ENCODE measurements around the gene TBCCD1. TPM values are rescaled to one million over a fixed set of nuclear protein-coding genes. Genes with fewer than 3 reads are reported as not detected.
"Not testable (repeated sequence)": the region's sequence is repeated elsewhere in the genome, so short reads cannot be mapped to it uniquely, and the experiment has no call there.

The TBCCD1 gene
- total RNA-seq, 1 donor from 2014 or later: 19.5 TPM

- H3K27me3 Mint-ChIP-seq (ENCODE audit: unreplicated experiment): peaks cover 3% of the 10 kb centered on the region
- DNase-seq (ENCODE audit: low spot score): no peak
- H3K27ac Mint-ChIP-seq (ENCODE audit: unreplicated experiment): peak overlapping the region; percentile 77
- TF ChIP-seq, protein P1, sequence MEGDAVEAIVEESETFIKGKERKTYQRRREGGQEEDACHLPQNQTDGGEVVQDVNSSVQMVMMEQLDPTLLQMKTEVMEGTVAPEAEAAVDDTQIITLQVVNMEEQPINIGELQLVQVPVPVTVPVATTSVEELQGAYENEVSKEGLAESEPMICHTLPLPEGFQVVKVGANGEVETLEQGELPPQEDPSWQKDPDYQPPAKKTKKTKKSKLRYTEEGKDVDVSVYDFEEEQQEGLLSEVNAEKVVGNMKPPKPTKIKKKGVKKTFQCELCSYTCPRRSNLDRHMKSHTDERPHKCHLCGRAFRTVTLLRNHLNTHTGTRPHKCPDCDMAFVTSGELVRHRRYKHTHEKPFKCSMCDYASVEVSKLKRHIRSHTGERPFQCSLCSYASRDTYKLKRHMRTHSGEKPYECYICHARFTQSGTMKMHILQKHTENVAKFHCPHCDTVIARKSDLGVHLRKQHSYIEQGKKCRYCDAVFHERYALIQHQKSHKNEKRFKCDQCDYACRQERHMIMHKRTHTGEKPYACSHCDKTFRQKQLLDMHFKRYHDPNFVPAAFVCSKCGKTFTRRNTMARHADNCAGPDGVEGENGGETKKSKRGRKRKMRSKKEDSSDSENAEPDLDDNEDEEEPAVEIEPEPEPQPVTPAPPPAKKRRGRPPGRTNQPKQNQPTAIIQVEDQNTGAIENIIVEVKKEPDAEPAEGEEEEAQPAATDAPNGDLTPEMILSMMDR (IDR thresholded peaks at IDR 0.05; ENCODE audit: unreplicated experiment): peak; percentile 43
- peaks cover 20% of the 10 kb centered on the region for H3K4me1 Mint-ChIP-seq (ENCODE audit: unreplicated experiment)
- H3K4me3 Mint-ChIP-seq (ENCODE audit: unreplicated experiment): no peak overlapping the region
- peaks cover 10% of the 10 kb centered on the region for H3K36me3 Mint-ChIP-seq (ENCODE audit: low read depth, unreplicated experiment)
- H3K9me3 Mint-ChIP-seq (ENCODE audit: unreplicated experiment): no peaks in the 10 kb centered on the region
Measured at GRCh38 chr3:186589121-186589520, 22.0 kb upstream of the TBCCD1 start.

DNA sequence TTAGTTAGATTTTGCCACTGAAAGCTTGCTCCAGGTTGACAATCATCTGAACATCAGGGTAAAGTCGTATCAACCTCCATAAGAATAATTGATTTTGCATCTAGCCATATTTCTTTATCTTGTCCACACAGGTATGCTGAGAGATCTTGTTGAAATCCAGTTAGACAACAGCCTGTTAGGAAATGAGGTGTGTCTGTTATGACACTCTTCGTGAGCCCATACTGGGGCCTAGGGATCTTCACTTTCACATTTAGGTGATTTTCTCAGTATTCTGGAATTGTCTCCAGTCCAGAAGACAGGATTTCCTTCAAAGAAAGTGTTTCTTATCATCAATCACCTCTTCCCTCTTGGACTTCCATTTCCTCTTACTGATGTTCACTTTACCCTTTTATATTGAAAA is 21.5 kb upstream of the TBCCD1 start:
- Mint-ChIP-seq H3K4me1 (ENCODE audit: unreplicated experiment) (peaks cover 24% of the 10 kb centered on the region), H3K36me3 (ENCODE audit: low read depth, unreplicated experiment) (peaks cover 11% of the 10 kb centered on the region), H3K27me3 (ENCODE audit: unreplicated experiment) (peaks cover 3% of the 10 kb centered on the region), H3K9me3 (ENCODE audit: unreplicated experiment) (no peaks in the 10 kb centered on the region), H3K4me3 (ENCODE audit: unreplicated experiment) (no peak overlapping the region), H3K27ac (ENCODE audit: unreplicated experiment) (peak overlapping the region; percentile 77)
- no peak for DNase-seq (ENCODE audit: low spot score)
- TF ChIP-seq, protein P1 (IDR thresholded peaks at IDR 0.05; ENCODE audit: unreplicated experiment): no peak

- Mint-ChIP-seq H3K27me3 (ENCODE audit: unreplicated experiment) (peaks cover 3% of the 10 kb centered on the region), H3K4me1 (ENCODE audit: unreplicated experiment) (peaks cover 30% of the 10 kb centered on the region), H3K4me3 (ENCODE audit: unreplicated experiment) (no peak overlapping the region), H3K36me3 (ENCODE audit: low read depth, unreplicated experiment) (peaks cover 11% of the 10 kb centered on the region), H3K9me3 (ENCODE audit: unreplicated experiment) (no peaks in the 10 kb centered on the region), H3K27ac (ENCODE audit: unreplicated experiment) (no peak overlapping the region)
- no peak for DNase-seq (ENCODE audit: low spot score)
- TF ChIP-seq, protein P1 (IDR thresholded peaks at IDR 0.05; ENCODE audit: unreplicated experiment): no peak
Measured at GRCh38 chr3:186587183-186587582, 20.0 kb upstream of the TBCCD1 start.

DNA sequence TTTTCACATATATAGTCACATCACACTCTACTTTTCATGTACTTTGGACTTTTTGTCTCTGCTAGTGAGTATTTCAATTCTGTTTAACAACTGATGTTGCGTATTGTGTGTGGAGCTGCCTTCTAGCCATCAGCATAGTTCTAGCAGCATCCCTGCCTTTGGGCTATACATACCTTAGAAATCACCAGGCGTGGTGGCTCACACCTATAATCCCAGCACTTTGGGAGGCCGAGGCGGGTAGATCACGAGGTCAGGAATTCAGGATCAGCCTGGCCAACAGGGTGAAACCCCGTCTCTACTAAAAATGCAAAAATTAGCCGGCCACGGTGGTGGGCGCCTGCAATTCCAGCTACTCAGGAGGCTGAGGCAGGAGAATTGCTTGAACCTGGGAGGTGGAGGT is 19.1 kb upstream of the TBCCD1 start:
- H3K27ac Mint-ChIP-seq (ENCODE audit: unreplicated experiment); H3K4me3 Mint-ChIP-seq (ENCODE audit: unreplicated experiment); H3K27me3 Mint-ChIP-seq (ENCODE audit: unreplicated experiment); DNase-seq (ENCODE audit: low spot score); H3K9me3 Mint-ChIP-seq (ENCODE audit: unreplicated experiment): not testable (repeated sequence)
- peaks cover 30% of the 10 kb centered on the region for H3K4me1 Mint-ChIP-seq (ENCODE audit: unreplicated experiment)
- H3K36me3 Mint-ChIP-seq (ENCODE audit: low read depth, unreplicated experiment): peaks cover 11% of the 10 kb centered on the region

DNA sequence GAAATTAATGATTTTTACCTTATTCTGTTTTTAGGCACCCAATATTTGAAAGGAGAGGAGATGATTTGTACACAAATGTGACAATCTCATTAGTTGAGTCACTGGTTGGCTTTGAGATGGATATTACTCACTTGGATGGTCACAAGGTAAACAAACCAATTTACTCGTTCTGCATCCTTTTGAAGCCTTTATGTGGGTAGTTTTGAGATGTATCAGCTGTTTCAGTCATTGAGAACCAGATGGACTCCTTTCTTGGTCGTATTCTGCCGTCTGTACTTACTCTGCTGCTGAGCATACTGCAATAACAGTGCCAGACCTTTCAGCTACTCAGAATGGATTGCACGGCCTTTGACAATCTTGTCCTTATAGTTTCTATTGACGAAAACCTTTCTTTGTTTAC is 16.7 kb upstream of the TBCCD1 start:
- DNase-seq (ENCODE audit: low spot score): no peak
- no peaks in the 10 kb centered on the region for H3K9me3 Mint-ChIP-seq (ENCODE audit: unreplicated experiment)
- peak overlapping the region; percentile 10 for H3K27ac Mint-ChIP-seq (ENCODE audit: unreplicated experiment)
- TF ChIP-seq, protein P1 (IDR thresholded peaks at IDR 0.05; ENCODE audit: unreplicated experiment): no peak
- peaks cover 11% of the 10 kb centered on the region for H3K36me3 Mint-ChIP-seq (ENCODE audit: low read depth, unreplicated experiment)
- no peak overlapping the region for H3K4me3 Mint-ChIP-seq (ENCODE audit: unreplicated experiment)
- peaks cover 26% of the 10 kb centered on the region for H3K4me1 Mint-ChIP-seq (ENCODE audit: unreplicated experiment)
- H3K27me3 Mint-ChIP-seq (ENCODE audit: unreplicated experiment): peaks cover 3% of the 10 kb centered on the region

Data from endothelial cell (in vitro differentiated cells).